Smooth muscle cell (in vitro differentiated cells): ENCODE measurements around the gene ZNF200. TPM values are rescaled to one million over a fixed set of nuclear protein-coding genes. Genes with fewer than 3 reads are reported as not detected.
A peak's percentile ranks its signal among the peaks of the same experiment; 100 is the strongest.

Experiments used
- DNase-seq: peaks from one replicate; lab custom pipeline; 2025; ENCODE audit not compliant: unreplicated experiment; lab: John Stamatoyannopoulos, UW
- H2AFZ ChIP-seq: fragments of 200-600 bp; sonication (generic); 2 replicates; pipeline ENCODE4 v1.6.0; 2016; ENCODE audit warnings: antibody characterized with exemption, low read depth, mild to moderate bottlenecking
- H3F3A ChIP-seq: fragments of 200-600 bp; sonication (generic); 2 replicates; pipeline ENCODE4 v1.6.0; 2017; ENCODE audit warnings: antibody characterized with exemption, low read depth
- H3K27ac ChIP-seq: fragments of 200-600 bp; sonication (generic); 2 replicates; pipeline ENCODE4 v1.5.1; 2016; ENCODE audit warnings: low read depth, mild to moderate bottlenecking
- H3K27me3 ChIP-seq: fragments of 200-600 bp; sonication (generic); 2 replicates; pipeline ENCODE4 v1.6.1; 2016; ENCODE audit warnings: low read depth, mild to moderate bottlenecking
- H3K36me3 ChIP-seq: fragments of 200-600 bp; sonication (generic); 2 replicates; pipeline ENCODE4 v1.5.1; 2016; ENCODE audit warnings: low read depth
- H3K4me1 ChIP-seq: fragments of 200-600 bp; sonication (generic); 2 replicates; pipeline ENCODE4 v1.5.1; 2016; ENCODE audit warnings: low read depth
- H3K4me2 ChIP-seq: fragments of 200-600 bp; sonication (generic); 2 replicates; pipeline ENCODE4 v1.6.0; 2016; ENCODE audit warnings: mild to moderate bottlenecking
- H3K4me3 ChIP-seq: fragments of 200-600 bp; sonication (generic); 2 replicates; pipeline ENCODE4 v1.5.1; 2016; ENCODE audit warnings: mild to moderate bottlenecking
- H3K79me2 ChIP-seq: fragments of 200-600 bp; sonication (generic); 2 replicates; pipeline ENCODE4 v1.6.0; 2016; ENCODE audit warnings: low read depth, mild to moderate bottlenecking
- H3K9ac ChIP-seq: fragments of 200-600 bp; sonication (generic); 2 replicates; pipeline ENCODE4 v1.6.0; 2016; ENCODE audit warnings: low read depth
- H3K9me3 ChIP-seq: fragments of 200-600 bp; sonication (generic); replicated peaks from 2 replicates; pipeline ENCODE4 v1.5.1; 2016; ENCODE audit warnings: low read depth
- H4K20me1 ChIP-seq: fragments of 200-600 bp; sonication (generic); 2 replicates; pipeline ENCODE4 v1.6.0; 2016; ENCODE audit warnings: low read depth
- WGBS: methylation state at CpG from one replicate; pipeline ENCODE4 v1.1.7; 2016; ENCODE audit warnings: low lambda C conversion rate; 5-methylcytosine and 5-hydroxymethylcytosine counted together
- polyA plus RNA-seq: library from polyadenylated mRNA; unstranded; fragments of >200 nt; fragmentation: Nextera tagmentation; extraction: Ambion mirVana; gene quantifications from 2 replicates; pipeline ENCODE4 v1.2.1, GENCODE V29; 2016
- total RNA-seq: library from RNA; depleted of rRNA; stranded (reverse); fragments of >200 nt; gene quantifications from 2 replicates; pipeline ENCODE4 v1.2.3, GENCODE V29; 2014
- TF ChIP-seq, protein P1 (sequence below): fragments of 200-600 bp; sonication (generic); IDR thresholded peaks from 2 replicates; pipeline ENCODE4 v1.5.1; 2017; ENCODE audit warnings: borderline replicate concordance, mild to moderate bottlenecking, antibody characterized with exemption; ENCODE audit not compliant: insufficient read depth, poor library complexity, severe bottlenecking

Gene ZNF200
- total and polyA plus RNA-seq, 2 experiments from 2014 or later = 7.0 to 8.7 TPM

DNA sequence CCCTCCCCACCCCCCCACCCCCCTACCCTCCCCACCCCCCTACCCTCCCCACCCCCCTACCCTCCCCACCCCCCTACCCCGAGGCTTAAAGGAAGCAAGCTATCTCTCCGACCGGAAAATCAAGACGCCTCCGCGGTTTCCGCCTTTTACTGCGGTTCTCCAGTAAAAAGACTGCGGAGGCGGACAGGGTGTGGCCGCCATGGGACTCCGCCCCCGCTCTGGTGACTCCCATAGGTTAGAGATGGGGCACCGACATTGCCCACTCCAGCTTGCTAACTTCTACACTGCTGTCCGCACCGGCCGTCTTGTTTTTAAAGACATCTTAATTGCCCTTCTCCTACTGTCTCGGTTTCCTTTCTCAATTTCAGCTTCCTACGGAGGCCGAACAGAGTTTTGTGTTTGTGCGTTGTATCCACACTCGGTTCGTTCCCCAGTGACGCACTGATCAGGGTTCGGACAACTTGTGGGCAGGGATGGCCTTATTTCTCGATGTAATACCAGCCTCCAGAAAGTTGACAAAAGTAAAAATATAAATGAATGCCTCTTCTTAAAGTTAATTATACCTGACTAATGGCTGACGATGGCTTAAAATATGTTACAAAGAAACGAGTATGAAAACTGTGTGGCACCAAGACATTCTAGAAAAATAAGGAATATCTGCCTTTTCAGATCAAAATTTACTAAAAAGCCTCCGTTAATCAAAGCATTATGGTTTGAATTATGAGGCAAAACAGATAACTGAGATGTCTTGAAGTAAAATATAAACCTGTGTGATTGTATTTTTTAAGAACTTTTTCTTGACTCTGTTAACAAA lies 1.1 kb upstream of the ZNF200 start:
- Histone ChIP-seq H3K27ac (no peak overlapping the region), H3K4me2 (no peak overlapping the region), H3K27me3 (no peaks in the 10 kb centered on the region), H3K9ac (no peak overlapping the region), H3K4me1 (peaks cover 4% of the 10 kb centered on the region), H3F3A (no peaks in the 10 kb centered on the region), H2AFZ (no peak overlapping the region), H3K36me3 (peaks cover 18% of the 10 kb centered on the region), H3K4me3 (no peak overlapping the region), H4K20me1 (no peaks in the 10 kb centered on the region), H3K9me3 (peaks cover 4% of the 10 kb centered on the region), H3K79me2 (peaks cover 13% of the 10 kb centered on the region)
- DNase-seq = no peak
- 92% methylated on average over 27 of the region's 29 CpGs for WGBS
- TF ChIP-seq, protein P1, sequence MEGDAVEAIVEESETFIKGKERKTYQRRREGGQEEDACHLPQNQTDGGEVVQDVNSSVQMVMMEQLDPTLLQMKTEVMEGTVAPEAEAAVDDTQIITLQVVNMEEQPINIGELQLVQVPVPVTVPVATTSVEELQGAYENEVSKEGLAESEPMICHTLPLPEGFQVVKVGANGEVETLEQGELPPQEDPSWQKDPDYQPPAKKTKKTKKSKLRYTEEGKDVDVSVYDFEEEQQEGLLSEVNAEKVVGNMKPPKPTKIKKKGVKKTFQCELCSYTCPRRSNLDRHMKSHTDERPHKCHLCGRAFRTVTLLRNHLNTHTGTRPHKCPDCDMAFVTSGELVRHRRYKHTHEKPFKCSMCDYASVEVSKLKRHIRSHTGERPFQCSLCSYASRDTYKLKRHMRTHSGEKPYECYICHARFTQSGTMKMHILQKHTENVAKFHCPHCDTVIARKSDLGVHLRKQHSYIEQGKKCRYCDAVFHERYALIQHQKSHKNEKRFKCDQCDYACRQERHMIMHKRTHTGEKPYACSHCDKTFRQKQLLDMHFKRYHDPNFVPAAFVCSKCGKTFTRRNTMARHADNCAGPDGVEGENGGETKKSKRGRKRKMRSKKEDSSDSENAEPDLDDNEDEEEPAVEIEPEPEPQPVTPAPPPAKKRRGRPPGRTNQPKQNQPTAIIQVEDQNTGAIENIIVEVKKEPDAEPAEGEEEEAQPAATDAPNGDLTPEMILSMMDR = no peak

DNA sequence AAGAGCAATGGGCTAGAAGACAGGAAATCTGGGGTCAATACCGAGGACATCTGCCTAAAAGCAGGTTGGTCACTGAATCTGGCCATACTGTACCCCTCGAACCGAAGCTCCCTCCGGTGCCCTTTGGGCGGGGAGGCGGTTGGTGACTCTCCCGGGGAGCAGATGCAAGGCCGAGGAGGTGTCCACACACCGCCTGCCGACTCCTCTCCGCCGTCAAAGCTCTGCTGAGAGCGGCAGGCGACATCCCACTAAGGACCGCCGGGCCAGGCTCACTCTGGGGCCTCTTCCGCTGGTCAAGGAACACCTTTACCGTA lies 458 bp downstream of the ZNF200 start:
- 3% methylated on average over 17 of the region's 18 CpGs for WGBS
- H2AFZ ChIP-seq = peak overlapping the region; percentile 75
- DNase-seq = no peak
- peaks cover 4% of the 10 kb centered on the region for H3K4me1 ChIP-seq
- H3K27ac ChIP-seq = peak overlapping the region; percentile 83
- no peaks in the 10 kb centered on the region for H3F3A ChIP-seq
- H3K9me3 ChIP-seq = peaks cover 18% of the 10 kb centered on the region
- peak overlapping the region; percentile 91 for H3K4me2 ChIP-seq
- peak overlapping the region; percentile 73 for H3K4me3 ChIP-seq
- no peaks in the 10 kb centered on the region for H3K27me3 ChIP-seq
- TF ChIP-seq, protein P1 = no peak
- H3K9ac ChIP-seq = peak overlapping the region; percentile 75
- H3K79me2 ChIP-seq = peaks cover 13% of the 10 kb centered on the region
- peaks cover 33% of the 10 kb centered on the region for H3K36me3 ChIP-seq
- H4K20me1 ChIP-seq = no peaks in the 10 kb centered on the region

GRCh38 chr16:3223913-3224515 lies 10.9 kb downstream of the ZNF200 start:
- WGBS = 98% methylated on average over 10 of the region's 10 CpGs
- H3K27ac ChIP-seq = no peak overlapping the region
- H3K36me3 ChIP-seq = peaks cover 59% of the 10 kb centered on the region
- H4K20me1 ChIP-seq = no peaks in the 10 kb centered on the region
- no peak for DNase-seq
- H3K4me1 ChIP-seq = no peaks in the 10 kb centered on the region
- H3K4me2 ChIP-seq = no peak overlapping the region
- no peak overlapping the region for H3K9ac ChIP-seq
- TF ChIP-seq, protein P1 = no peak
- no peaks in the 10 kb centered on the region for H3F3A ChIP-seq
- no peaks in the 10 kb centered on the region for H3K79me2 ChIP-seq
- no peaks in the 10 kb centered on the region for H3K27me3 ChIP-seq
- H2AFZ ChIP-seq = no peak overlapping the region
- H3K4me3 ChIP-seq = peak overlapping the region; percentile 15
- H3K9me3 ChIP-seq = peaks cover 67% of the 10 kb centered on the region
